ENCODE results near the gene TXNRD3.
"Not testable (repeated sequence)": the region's sequence is repeated elsewhere in the genome, so short reads cannot be mapped to it uniquely, and the experiment has no call there.

TXNRD3 gene

DNA sequence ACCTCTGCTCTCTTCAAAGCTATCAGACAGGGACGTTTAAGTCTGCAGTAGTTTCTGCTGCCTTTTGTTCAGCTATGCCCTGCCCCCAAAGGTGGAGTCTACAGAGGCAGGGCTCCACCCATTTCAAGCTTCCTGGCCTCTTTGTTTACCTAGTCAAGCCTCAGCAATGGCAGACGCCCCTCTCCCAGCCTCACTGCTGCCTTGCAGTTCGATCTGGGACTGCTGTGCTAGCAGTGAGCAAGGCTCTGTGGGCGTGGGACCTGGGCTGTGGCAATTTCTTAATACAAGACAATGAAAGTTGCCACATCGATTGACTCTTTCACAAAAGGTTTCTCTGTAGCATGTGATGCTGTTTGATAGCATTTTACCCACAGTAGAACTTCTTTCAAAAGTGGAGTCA lies 63.4 kb downstream of the TXNRD3 start:
- DNase-seq (ENCODE audit: low spot score): not testable (repeated sequence)

DNA sequence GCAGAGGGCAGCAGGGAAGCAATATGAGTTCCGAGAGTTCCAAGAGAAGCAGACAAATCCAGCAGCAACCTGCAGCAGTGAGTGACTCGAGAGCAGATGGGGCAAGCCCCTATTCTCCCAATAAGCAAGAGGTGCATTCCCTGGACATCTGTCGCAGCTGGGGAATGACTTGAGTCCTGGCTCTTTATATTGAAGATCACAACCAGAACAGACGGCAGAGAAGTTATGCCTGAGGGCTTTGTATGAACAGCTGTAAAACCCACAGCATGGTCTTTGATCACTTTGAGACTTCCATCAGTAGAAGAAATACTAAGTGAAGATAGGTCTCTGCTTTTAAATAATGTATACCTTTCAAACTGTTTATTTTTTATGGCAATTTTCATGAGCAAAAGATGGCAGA lies 72.6 kb downstream of the TXNRD3 start:
- no peak for DNase-seq (ENCODE audit: low spot score)

DNA sequence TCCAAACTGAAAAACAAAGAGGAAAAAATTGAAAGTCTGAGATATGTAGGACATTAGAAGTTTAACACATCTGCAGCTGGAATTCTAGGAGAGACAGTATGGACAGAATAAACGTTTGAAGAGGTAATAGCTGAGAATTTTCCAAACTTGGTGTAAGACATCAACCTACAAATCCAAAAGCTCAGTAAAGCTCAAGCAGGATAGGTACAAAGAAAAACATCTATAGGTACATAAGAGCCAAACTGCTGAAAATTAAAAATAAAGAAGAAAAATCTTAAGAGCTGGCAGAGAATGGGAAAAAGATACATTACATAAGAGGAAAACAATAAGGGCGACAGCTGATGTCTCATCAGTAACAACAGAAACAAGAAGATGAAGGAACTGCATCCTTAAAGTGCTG lies 73.4 kb downstream of the TXNRD3 start:
- DNase-seq (ENCODE audit: low spot score): no peak

- no peak for DNase-seq (ENCODE audit: low spot score)
Measured at GRCh38 chr3:126580746-126581145, 74.2 kb downstream of the TXNRD3 start.

GRCh38 chr3:126578702-126579101 lies 76.2 kb downstream of the TXNRD3 start:
- DNase-seq (ENCODE audit: low spot score): no peak

GRCh38 chr3:126577261-126577660 lies 77.7 kb downstream of the TXNRD3 start:
- no peak for DNase-seq (ENCODE audit: low spot score)

GRCh38 chr3:126573492-126574117 lies 81.3 kb downstream of the TXNRD3 start:
- no peak for DNase-seq (ENCODE audit: low spot score)

DNA sequence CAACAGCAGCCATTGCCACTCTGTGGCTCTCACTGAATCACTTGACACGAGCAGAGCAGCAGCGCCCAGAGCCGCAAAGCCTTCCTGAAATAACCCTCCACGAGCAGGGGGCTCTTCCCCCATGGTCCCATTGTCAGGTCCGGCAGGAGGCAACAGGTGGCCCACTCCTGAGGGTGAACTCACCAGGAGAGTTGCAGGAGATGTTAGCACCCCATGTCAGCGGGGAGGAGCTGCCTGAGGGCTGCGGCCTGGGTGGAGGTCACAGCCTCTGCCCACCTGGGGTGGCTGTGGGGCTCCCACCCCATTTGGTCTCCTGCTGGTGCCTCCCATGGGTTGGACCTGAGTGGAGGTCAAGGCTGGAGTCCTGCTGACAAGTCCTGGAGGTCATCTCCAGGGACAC lies 83.8 kb downstream of the TXNRD3 start:
- DNase-seq (ENCODE audit: low spot score): no peak

- no peak for DNase-seq (ENCODE audit: low spot score)
Measured at GRCh38 chr3:126570103-126570541, 84.8 kb downstream of the TXNRD3 start.

- no peak for DNase-seq (ENCODE audit: low spot score)
Measured at GRCh38 chr3:126569390-126569975, 85.4 kb downstream of the TXNRD3 start.

GRCh38 chr3:126568776-126569342 lies 86.1 kb downstream of the TXNRD3 start:
- no peak for DNase-seq (ENCODE audit: low spot score)

DNA sequence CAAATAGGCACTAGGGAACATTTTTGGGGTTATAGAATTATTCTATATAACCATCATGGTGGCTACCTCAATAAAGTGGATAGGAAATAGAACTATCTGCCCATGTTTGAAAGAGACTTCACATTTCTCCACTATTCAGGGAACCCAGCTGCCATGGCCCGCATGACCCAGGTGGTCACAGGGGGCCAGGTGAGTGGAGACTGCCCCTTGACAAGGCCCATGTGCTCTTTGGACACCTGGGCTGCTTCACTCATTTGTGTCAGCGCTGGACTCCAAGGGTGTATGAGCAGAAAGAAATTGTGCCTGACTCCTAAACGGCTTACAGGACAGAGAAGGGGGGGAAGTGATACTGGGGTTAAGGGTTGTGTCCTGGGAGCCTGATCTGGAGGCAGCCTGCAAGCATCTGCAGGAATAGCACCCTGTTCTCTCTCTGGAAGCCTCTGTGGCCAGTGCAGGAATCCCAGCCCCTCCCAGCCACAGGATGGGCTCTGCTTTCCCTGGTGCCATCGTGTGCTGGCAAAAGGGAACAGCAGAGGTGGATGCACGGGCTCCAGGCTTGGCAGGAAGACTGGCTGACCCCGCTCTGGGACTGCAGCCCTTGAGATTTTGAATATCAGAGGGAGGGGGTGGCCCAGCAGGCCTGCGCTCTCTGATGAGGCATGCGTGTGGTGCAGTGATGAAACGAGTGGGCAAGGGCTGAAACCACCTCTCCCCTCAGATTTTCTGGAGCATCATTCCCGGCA lies 87.1 kb downstream of the TXNRD3 start:
- DNase-seq (ENCODE audit: low spot score): no peak

- no peak for DNase-seq (ENCODE audit: low spot score)
Measured at GRCh38 chr3:126562737-126563276, 92.1 kb downstream of the TXNRD3 start.

GRCh38 chr3:126558336-126559071 lies 96.4 kb downstream of the TXNRD3 start, which contains the start of gene C3orf22:
Gene C3orf22, minus strand, starts transcription at chr3:126558932. Its CDS starts 5,542 bp downstream, at chr3:126553390.
- DNase-seq (ENCODE audit: low spot score): no peak

DNA sequence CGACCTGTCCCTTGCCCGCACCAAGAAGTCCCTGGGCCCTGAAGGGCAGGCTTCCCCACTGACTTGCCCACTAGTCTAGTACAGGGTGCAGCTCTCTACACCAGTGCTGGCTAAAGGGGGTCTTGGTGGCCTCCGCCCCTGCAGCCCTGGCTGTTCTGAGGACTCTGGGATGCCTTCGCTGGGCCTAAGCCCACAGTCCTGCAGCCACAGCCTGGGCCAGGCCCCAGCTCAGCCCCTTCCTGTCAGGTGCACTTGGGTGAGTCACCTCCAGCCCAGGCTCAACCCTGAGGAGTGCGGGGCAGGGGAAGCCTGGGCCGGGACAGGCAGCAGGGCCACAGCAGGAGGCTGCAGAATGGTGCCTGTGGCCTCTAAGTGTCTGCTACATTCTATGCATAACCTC lies 97.2 kb downstream of the TXNRD3 start:
- no peak for DNase-seq (ENCODE audit: low spot score)

- DNase-seq (ENCODE audit: low spot score): no peak
Measured at GRCh38 chr3:126557415-126557745, 97.5 kb downstream of the TXNRD3 start.

All from hematopoietic multipotent progenitor cell treated with erythropoietin and hydrocortisone succinate and interleukin-3 and kit ligand, for 15 days (in vitro differentiated cells).